Erythroblast (primary cell): Measurements from ENCODE around the gene GPR137C.

Source experiments
- GATA1 ChIP-seq: IDR thresholded peaks from 2 replicates; pipeline ENCODE4 v1.6.1; 2011; ENCODE audit warnings: low read depth, mild to moderate bottlenecking, control low read depth, low read length, moderate library complexity
- POLR2A ChIP-seq: IDR thresholded peaks from 2 replicates; pipeline ENCODE4 v1.6.1; 2011; ENCODE audit warnings: mild to moderate bottlenecking, low read length

DNA sequence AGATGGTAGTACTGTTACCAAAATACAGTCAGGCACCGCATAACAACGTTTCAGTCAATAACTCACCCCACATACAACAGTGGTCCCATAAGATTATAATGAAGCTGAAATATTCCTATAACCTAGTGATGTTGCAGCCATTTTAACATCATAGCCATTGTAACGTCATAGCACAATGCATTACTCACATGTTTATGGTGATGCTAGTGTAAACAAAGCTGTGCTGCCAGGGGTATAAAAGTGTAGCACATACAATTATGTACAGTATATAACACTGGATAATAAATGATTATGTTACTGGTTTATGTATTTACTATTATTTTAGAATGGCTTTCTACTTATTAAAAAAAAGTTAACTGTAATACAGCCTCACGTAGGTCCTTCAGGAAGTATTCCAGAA lies 37.0 kb downstream of the GPR137C start:
- TF ChIP-seq POLR2A (no peak), GATA1 (no peak)
